ENCODE data around the gene PTGDS. TPM values are rescaled to one million over a fixed set of nuclear protein-coding genes. Genes with fewer than 3 reads are reported as not detected.

The PTGDS gene
- total and polyA plus RNA-seq, 5 donors, result 3,127 to 6,981 (median 5,038) TPM

GRCh38 chr9:137006116-137007003 is 29.1 kb downstream of the PTGDS start:
- ATAC-seq, result peak in 1 of 2 donors; percentile 17
- DNase-seq, result peak in 1 of 3 donors; percentile 61
- Histone ChIP-seq H3K4me3 (ENCODE audit: low read length) (no peak overlapping the region), H3K4me1 (ENCODE audit: control insufficient read depth, insufficient read depth, low read length) (no peaks in the 10 kb centered on the region), H3K27me3 (ENCODE audit: control insufficient read depth, insufficient read depth) (no peaks in the 10 kb centered on the region), H3K9me3 (ENCODE audit: control insufficient read depth, low read length) (no peaks in the 10 kb centered on the region), H3K27ac (ENCODE audit: low read length) (no peak overlapping the region)
- intact Hi-C loops (cut with DNase I), result no loop called here
- WGBS, result 59% methylated on average over 24 of the region's 24 CpGs

DNA sequence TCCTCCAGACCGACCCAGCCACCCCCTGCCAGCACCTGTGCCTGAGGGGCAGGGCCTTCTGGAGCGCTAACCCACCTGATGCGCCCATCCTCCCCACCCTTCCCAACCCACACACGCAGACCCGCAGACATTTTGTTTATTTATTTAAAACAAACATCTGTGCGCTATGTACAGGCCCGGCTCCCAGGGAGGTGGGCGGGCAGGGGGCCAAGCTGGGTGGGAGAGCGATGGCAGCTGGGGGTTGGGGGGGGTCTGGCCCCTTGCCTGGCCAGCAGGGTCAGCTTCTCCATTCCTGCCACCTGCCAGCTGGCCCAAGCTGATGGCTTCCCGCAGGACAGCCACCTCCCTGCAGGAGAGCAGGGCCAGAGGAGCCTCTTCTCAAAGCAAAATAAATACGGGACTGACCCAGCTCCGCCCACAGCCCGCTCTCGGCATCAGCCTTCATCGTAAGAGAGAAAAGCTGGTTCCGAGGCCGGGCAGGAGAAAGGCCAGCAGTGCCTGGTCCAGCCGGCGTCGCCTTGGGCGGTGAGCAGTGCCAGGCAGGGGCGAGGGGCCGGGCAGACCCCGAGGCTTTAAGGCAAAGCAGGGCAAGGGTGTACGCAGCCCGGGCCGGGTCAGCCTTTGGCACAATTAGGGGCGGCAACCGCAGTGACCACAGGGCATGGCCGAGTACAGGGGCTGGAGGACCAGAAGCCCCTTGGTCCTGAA is 30.0 kb downstream of the PTGDS start:
- Histone ChIP-seq H3K27ac (ENCODE audit: low read length) (no peak overlapping the region), H3K27me3 (ENCODE audit: control insufficient read depth, insufficient read depth) (no peaks in the 10 kb centered on the region), H3K4me1 (ENCODE audit: control insufficient read depth, insufficient read depth, low read length) (no peaks in the 10 kb centered on the region), H3K4me3 (ENCODE audit: low read length) (no peak overlapping the region), H3K9me3 (ENCODE audit: control insufficient read depth, low read length) (no peaks in the 10 kb centered on the region)
- no peak for ATAC-seq
- WGBS, result 78% methylated on average over 30 of the region's 30 CpGs
- peak in 1 of 3 donors; percentile 71 for DNase-seq
- intact Hi-C loops (cut with DNase I), result no loop called here

- Histone ChIP-seq H3K9me3 (ENCODE audit: control insufficient read depth, low read length) (no peaks in the 10 kb centered on the region), H3K4me1 (ENCODE audit: control insufficient read depth, insufficient read depth, low read length) (no peaks in the 10 kb centered on the region), H3K27ac (ENCODE audit: low read length) (no peak overlapping the region), H3K27me3 (ENCODE audit: control insufficient read depth, insufficient read depth) (no peaks in the 10 kb centered on the region), H3K4me3 (ENCODE audit: low read length) (no peak overlapping the region)
- DNase-seq (no peak), ATAC-seq (peak in 1 of 2 donors; percentile 4)
- 89% methylated on average over 13 of the region's 13 CpGs for WGBS
- intact Hi-C loops (cut with DNase I), result no loop called here
Measured at GRCh38 chr9:137007816-137008270, 30.5 kb downstream of the PTGDS start.

DNA sequence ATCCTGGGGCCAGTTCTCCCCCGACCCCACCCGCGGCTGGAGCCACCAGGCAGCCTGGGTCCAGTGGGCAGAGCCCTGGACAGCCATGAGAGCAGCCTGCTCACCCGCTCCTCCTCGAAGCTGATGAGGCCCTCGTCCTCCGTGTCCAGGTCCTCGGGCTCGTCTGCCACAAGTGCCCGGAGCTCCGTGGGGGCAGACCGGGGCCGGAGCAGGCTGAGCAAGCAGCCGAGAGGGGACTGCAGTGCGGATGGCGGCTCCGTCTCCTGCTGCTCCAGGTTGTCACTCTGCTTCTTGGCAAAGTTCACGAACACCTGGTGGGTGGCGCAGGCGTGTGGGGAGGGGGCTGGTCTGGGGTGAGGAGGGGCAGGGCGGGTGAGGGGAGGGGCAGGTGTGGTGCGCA is 31.0 kb downstream of the PTGDS start:
- intact Hi-C loops (cut with DNase I), result no loop called here
- no peak overlapping the region for H3K27ac ChIP-seq (ENCODE audit: low read length)
- H3K4me1 ChIP-seq (ENCODE audit: control insufficient read depth, insufficient read depth, low read length), result no peaks in the 10 kb centered on the region
- no peaks in the 10 kb centered on the region for H3K27me3 ChIP-seq (ENCODE audit: control insufficient read depth, insufficient read depth)
- no peak overlapping the region for H3K4me3 ChIP-seq (ENCODE audit: low read length)
- WGBS, result 81% methylated on average over 22 of the region's 22 CpGs
- DNase-seq (no peak), ATAC-seq (peak in 1 of 2 donors; percentile 4)
- no peaks in the 10 kb centered on the region for H3K9me3 ChIP-seq (ENCODE audit: control insufficient read depth, low read length)

- WGBS, result 93% methylated on average over 18 of the region's 18 CpGs
- Histone ChIP-seq H3K27me3 (ENCODE audit: control insufficient read depth, insufficient read depth) (no peaks in the 10 kb centered on the region), H3K27ac (ENCODE audit: low read length) (no peak overlapping the region), H3K9me3 (ENCODE audit: control insufficient read depth, low read length) (no peaks in the 10 kb centered on the region), H3K4me1 (ENCODE audit: control insufficient read depth, insufficient read depth, low read length) (no peaks in the 10 kb centered on the region), H3K4me3 (ENCODE audit: low read length) (no peak overlapping the region)
- no peak for ATAC-seq
- DNase-seq, result no peak
- intact Hi-C loops (cut with DNase I), result no loop called here
Measured at GRCh38 chr9:137009217-137009616, 31.9 kb downstream of the PTGDS start.

DNA sequence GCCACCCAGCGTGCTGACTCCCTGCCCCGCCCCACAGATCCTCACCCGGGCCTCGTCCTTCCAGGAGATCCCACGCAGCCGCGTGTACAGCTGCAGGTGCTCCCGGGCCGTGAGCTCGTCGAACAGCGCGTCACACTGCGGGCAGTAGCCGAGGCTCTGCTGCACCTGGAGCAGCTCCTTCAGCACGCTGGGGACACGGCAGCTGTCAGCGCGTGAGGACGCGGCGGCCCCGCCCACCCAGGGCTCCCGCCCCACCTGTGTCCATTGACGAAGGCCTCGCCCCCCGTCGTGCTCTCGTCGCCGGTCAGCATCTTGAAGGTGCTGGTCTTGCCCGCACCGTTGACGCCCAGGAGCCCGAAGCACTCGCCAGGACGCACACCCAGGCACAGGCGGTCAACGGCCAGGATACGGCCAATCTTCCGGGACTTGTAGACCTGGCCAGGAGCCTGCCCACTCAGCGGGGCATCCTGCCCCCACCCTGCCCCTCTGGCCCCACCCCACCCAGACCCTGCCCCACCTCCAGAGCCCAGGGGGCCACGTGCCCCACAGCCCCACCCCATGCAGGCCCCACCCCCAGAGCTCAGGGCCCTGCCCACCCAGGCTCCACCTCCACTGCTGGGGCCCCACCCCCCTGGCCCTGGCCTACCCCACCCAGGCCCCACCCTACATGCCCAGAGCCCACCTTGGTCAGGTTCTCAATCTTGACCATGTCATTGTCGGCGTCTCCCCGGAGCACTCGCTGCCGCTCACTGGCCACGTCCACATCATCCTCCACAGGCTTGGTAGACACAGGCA is 32.8 kb downstream of the PTGDS start:
- no peak for ATAC-seq
- no peaks in the 10 kb centered on the region for H3K27me3 ChIP-seq (ENCODE audit: control insufficient read depth, insufficient read depth)
- no peak overlapping the region for H3K4me3 ChIP-seq (ENCODE audit: low read length)
- no peaks in the 10 kb centered on the region for H3K4me1 ChIP-seq (ENCODE audit: control insufficient read depth, insufficient read depth, low read length)
- intact Hi-C loops (cut with DNase I), result no loop called here
- no peak overlapping the region for H3K27ac ChIP-seq (ENCODE audit: low read length)
- WGBS, result 94% methylated on average over 49 of the region's 49 CpGs
- H3K9me3 ChIP-seq (ENCODE audit: control insufficient read depth, low read length), result no peaks in the 10 kb centered on the region
- DNase-seq, result no peak

DNA sequence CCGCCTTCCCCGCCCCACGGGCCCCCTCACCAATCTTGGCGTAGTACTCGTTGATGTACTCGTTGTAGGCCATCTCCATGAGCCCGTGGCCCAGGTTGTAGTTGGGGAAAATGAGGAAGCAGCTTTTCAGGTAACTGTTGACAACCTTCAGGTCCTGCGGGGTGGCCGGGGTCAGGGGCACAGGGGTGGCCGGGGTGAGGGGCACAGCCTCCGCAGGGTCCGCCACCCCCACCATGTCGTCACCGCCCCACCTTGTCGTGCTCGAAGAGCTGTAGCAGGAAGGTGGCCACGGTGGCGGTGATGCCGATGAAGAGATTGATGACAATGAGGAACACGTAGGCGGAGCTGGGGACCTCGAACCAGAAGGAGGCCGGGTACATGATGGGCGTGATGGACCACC is 33.9 kb downstream of the PTGDS start:
- 97% methylated on average over 24 of the region's 24 CpGs for WGBS
- intact Hi-C loops (cut with DNase I), result no loop called here
- Histone ChIP-seq H3K4me3 (ENCODE audit: low read length) (no peak overlapping the region), H3K4me1 (ENCODE audit: control insufficient read depth, insufficient read depth, low read length) (no peaks in the 10 kb centered on the region), H3K27me3 (ENCODE audit: control insufficient read depth, insufficient read depth) (no peaks in the 10 kb centered on the region), H3K9me3 (ENCODE audit: control insufficient read depth, low read length) (no peaks in the 10 kb centered on the region), H3K27ac (ENCODE audit: low read length) (no peak overlapping the region)
- DNase-seq (no peak), ATAC-seq (no peak)

DNA sequence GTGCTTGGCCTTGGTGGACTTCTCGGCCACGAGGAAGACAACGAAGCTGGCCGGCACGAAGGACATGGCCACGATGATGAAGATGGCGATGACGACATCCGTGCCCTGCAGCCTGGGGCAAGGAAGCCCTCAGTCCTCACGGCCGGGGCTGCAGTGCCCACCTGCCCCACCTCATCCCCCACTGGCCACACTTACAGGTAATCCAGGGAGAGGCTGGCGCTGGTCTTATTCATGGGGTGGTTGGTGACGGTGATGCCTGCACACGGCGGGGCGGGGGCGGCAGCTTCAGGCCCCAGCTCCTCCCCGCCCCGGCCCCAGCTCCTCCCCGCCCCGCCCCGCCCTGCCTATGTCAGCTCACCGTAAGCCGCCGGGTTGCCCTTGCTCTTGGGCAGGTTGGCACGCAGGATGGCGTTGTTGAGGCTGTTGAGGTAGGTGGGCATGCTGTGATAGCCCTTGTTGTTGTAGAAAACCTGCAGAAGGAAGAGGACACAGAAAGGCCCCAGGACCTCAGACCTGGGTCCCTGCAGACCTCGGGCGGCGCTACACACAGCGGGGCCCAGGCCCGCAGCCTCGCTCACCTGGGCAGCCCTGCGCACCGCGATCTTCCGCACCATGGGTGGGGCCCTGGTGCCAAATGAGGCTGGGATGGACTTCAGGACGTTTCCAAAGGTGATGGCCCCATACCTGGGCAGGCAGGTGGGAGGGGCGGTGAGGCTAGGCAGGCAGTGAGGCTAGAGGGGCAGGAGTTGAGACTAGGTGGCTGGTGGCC is 34.8 kb downstream of the PTGDS start:
- Histone ChIP-seq H3K27me3 (ENCODE audit: control insufficient read depth, insufficient read depth) (no peaks in the 10 kb centered on the region), H3K4me3 (ENCODE audit: low read length) (no peak overlapping the region), H3K27ac (ENCODE audit: low read length) (no peak overlapping the region), H3K9me3 (ENCODE audit: control insufficient read depth, low read length) (no peaks in the 10 kb centered on the region), H3K4me1 (ENCODE audit: control insufficient read depth, insufficient read depth, low read length) (no peaks in the 10 kb centered on the region)
- DNase-seq, result no peak
- ATAC-seq, result no peak
- WGBS, result 94% methylated on average over 39 of the region's 39 CpGs
- intact Hi-C loops (cut with DNase I), result no loop called here

DNA sequence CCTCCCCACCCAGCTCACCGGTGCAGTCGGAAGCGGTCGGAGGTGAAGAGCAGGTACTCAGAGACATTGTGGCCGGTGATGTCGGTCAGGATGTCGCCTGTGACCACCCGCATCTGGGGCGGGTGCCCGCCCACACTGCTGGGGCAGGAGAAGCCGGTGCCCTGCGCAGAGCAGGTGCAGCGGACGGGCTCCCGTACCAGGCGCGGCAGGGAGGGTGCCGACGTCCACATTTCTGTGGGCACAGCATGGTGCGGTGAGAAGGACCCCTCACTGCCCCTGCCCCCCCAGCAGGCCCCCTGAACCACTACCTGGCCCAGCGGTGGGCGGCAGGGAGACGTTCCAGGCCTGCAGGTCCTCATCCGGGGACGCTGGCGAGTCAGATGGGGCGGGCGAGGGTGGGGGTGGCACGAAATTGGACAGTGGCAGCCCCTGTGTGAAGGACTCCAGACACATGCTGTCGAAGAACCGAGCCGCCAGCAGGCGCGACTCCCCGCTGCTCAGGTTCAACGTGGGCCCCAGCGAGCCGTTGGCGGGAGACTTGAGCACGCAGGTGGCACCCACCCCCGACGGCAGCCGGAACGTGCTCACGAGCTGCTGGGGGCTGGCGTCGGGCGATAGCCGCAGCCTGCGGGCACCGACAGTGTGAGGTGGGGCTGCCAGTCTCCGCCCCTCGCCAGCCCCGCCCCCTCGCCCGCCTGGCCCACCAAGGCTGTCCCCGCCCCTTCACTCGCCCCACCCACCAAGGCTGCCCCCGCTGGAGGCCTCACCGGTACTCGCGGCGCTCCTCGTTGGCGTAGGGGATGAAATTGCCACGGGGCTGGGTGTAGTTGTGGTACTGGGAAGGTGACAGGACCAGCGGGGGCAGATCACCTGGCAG is 35.6 kb downstream of the PTGDS start:
- Histone ChIP-seq H3K27me3 (ENCODE audit: control insufficient read depth, insufficient read depth) (no peaks in the 10 kb centered on the region), H3K27ac (ENCODE audit: low read length) (no peak overlapping the region), H3K4me1 (ENCODE audit: control insufficient read depth, insufficient read depth, low read length) (no peaks in the 10 kb centered on the region), H3K4me3 (ENCODE audit: low read length) (no peak overlapping the region), H3K9me3 (ENCODE audit: control insufficient read depth, low read length) (no peaks in the 10 kb centered on the region)
- ATAC-seq, result no peak
- DNase-seq, result no peak
- 84% methylated on average over 67 of the region's 67 CpGs for WGBS
- intact Hi-C loops (cut with DNase I), result no loop called here

DNA sequence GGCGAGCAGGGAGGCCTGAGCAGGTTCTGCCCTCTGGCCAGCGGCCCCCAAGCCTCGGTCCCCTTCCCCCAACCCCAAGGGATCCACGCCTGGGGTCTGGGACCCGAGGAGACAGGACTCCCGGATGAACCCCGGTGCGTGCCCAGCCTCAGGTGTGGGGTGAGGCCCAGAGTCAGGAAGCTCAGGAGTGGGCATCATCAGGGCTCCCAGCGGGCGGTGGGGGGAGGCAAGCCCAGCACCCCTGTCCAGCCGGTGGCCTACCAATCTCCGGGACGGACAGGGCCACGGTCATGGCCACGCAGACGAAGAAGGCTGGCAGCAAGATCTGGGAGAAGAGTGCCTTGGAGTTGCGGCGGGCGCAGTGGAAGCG is 36.3 kb downstream of the PTGDS start:
- intact Hi-C loops (cut with DNase I), result no loop called here
- Histone ChIP-seq H3K27me3 (ENCODE audit: control insufficient read depth, insufficient read depth) (no peaks in the 10 kb centered on the region), H3K27ac (ENCODE audit: low read length) (no peak overlapping the region), H3K4me1 (ENCODE audit: control insufficient read depth, insufficient read depth, low read length) (no peaks in the 10 kb centered on the region), H3K4me3 (ENCODE audit: low read length) (no peak overlapping the region), H3K9me3 (ENCODE audit: control insufficient read depth, low read length) (no peaks in the 10 kb centered on the region)
- WGBS, result 95% methylated on average over 20 of the region's 20 CpGs
- ATAC-seq (no peak), DNase-seq (no peak)

Data from right cardiac atrium (tissue), 5 donors.